ENCODE results near the gene STK4. TPM values are rescaled to one million over a fixed set of nuclear protein-coding genes. Genes with fewer than 3 reads are reported as not detected.

The STK4 gene
- total RNA-seq, 1 experiment from 2014 or later: 74.7 TPM

- no peaks in the 10 kb centered on the region for H3K9me3 Mint-ChIP-seq (ENCODE audit: unreplicated experiment)
- no TSS peak for BruUV-seq (replicated peaks)
- no peak for DNase-seq
- H3K27me3 Mint-ChIP-seq (ENCODE audit: insufficient read depth, unreplicated experiment): no peaks in the 10 kb centered on the region
- no peak overlapping the region for H3K27ac Mint-ChIP-seq (ENCODE audit: unreplicated experiment)
- ChIA-PET POLR2A (no interaction called here), CTCF (no interaction called here)
- TF ChIP-seq CTCF (IDR thresholded peaks at IDR 0.05; ENCODE audit: insufficient read depth in 1 of 2, low read depth in 1 of 2, low read length in 1 of 2, severe bottlenecking in 1 of 2, unreplicated experiment in 1 of 2): no peak
- H3K4me1 ChIP-seq: peaks cover 28% of the 10 kb centered on the region
- H3K36me3 Mint-ChIP-seq (ENCODE audit: insufficient read depth, unreplicated experiment): peaks cover 29% of the 10 kb centered on the region
- H3K4me1 Mint-ChIP-seq (ENCODE audit: low read depth, unreplicated experiment): peaks cover 25% of the 10 kb centered on the region
- H3K27me3 ChIP-seq (replicated peaks; ENCODE audit: control insufficient read depth, insufficient read depth, low read length): no peaks in the 10 kb centered on the region
- intact Hi-C loops (cut with micrococcal nuclease; ENCODE audit: unreplicated experiment): no loop called here
- H3K4me3 Mint-ChIP-seq (ENCODE audit: unreplicated experiment): no peak overlapping the region
- H3K36me3 ChIP-seq (ENCODE audit: control insufficient read depth, insufficient read depth, low read length): peaks cover 1% of the 10 kb centered on the region; the same call in 1 of the 2 replicates
- H3K9me3 ChIP-seq: no peaks in the 10 kb centered on the region
- no peak overlapping the region for H3K4me3 ChIP-seq (ENCODE audit: low read depth, low read length)
Observed at GRCh38 chr20:44969300-44969894, 3.1 kb downstream of the STK4 start.

GRCh38 chr20:44970243-44970757 is 4.0 kb downstream of the STK4 start:
- BruUV-seq (replicated peaks): no TSS peak
- ChIA-PET POLR2A (interaction anchor here (0.6 to 0.8 kb wide), 2 partner anchors 11 to 52 kb away, joined by 3 read pairs; no protein-coding TSS in a partner anchor), CTCF (interaction anchor here (0.7 kb wide), 1 partner anchor 185 kb away, joined by 4 read pairs; no protein-coding TSS in a partner anchor)
- H3K9me3 Mint-ChIP-seq (ENCODE audit: unreplicated experiment): no peaks in the 10 kb centered on the region
- H3K4me3 Mint-ChIP-seq (ENCODE audit: unreplicated experiment): no peak overlapping the region
- intact Hi-C loops (cut with micrococcal nuclease; ENCODE audit: unreplicated experiment): no loop called here
- peaks cover 25% of the 10 kb centered on the region for H3K4me1 Mint-ChIP-seq (ENCODE audit: low read depth, unreplicated experiment)
- Histone ChIP-seq H3K9me3 (no peaks in the 10 kb centered on the region), H3K4me1 (peaks cover 22% of the 10 kb centered on the region), H3K27me3 (replicated peaks; ENCODE audit: control insufficient read depth, insufficient read depth, low read length) (no peaks in the 10 kb centered on the region), H3K4me3 (ENCODE audit: low read depth, low read length) (no peak overlapping the region), H3K36me3 (ENCODE audit: control insufficient read depth, insufficient read depth, low read length) (peaks cover 4% of the 10 kb centered on the region; the same call in 1 of the 2 replicates)
- peaks cover 38% of the 10 kb centered on the region for H3K36me3 Mint-ChIP-seq (ENCODE audit: insufficient read depth, unreplicated experiment)
- TF ChIP-seq CTCF (IDR thresholded peaks at IDR 0.05; ENCODE audit: insufficient read depth in 1 of 2, low read depth in 1 of 2, low read length in 1 of 2, severe bottlenecking in 1 of 2, unreplicated experiment in 1 of 2): no peak
- no peaks in the 10 kb centered on the region for H3K27me3 Mint-ChIP-seq (ENCODE audit: insufficient read depth, unreplicated experiment)
- H3K27ac Mint-ChIP-seq (ENCODE audit: unreplicated experiment): no peak overlapping the region
- DNase-seq: no peak

GRCh38 chr20:44973053-44973452 is 6.7 kb downstream of the STK4 start:
- H3K9me3 Mint-ChIP-seq (ENCODE audit: unreplicated experiment): no peaks in the 10 kb centered on the region
- no peak overlapping the region for H3K27ac Mint-ChIP-seq (ENCODE audit: unreplicated experiment)
- Histone ChIP-seq H3K36me3 (ENCODE audit: control insufficient read depth, insufficient read depth, low read length) (0 out of 2 replicates have a peak, but pooled peaks cover 4% of the 10 kb centered on the region), H3K9me3 (no peaks in the 10 kb centered on the region), H3K27me3 (replicated peaks; ENCODE audit: control insufficient read depth, insufficient read depth, low read length) (no peaks in the 10 kb centered on the region), H3K4me1 (peaks cover 8% of the 10 kb centered on the region; the same call in 1 of the 2 replicates), H3K4me3 (ENCODE audit: low read depth, low read length) (no peak overlapping the region)
- BruUV-seq (replicated peaks): no TSS peak
- H3K27me3 Mint-ChIP-seq (ENCODE audit: insufficient read depth, unreplicated experiment): no peaks in the 10 kb centered on the region
- DNase-seq: no peak
- peaks cover 33% of the 10 kb centered on the region for H3K36me3 Mint-ChIP-seq (ENCODE audit: insufficient read depth, unreplicated experiment)
- CTCF ChIA-PET: no interaction called here
- H3K4me3 Mint-ChIP-seq (ENCODE audit: unreplicated experiment): no peak overlapping the region
- intact Hi-C loops (cut with micrococcal nuclease; ENCODE audit: unreplicated experiment): no loop called here
- POLR2A ChIA-PET: no interaction called here
- TF ChIP-seq CTCF (IDR thresholded peaks at IDR 0.05; ENCODE audit: insufficient read depth in 1 of 2, low read depth in 1 of 2, low read length in 1 of 2, severe bottlenecking in 1 of 2, unreplicated experiment in 1 of 2): no peak
- peaks cover 22% of the 10 kb centered on the region for H3K4me1 Mint-ChIP-seq (ENCODE audit: low read depth, unreplicated experiment)
